HG03469 (cell line): ENCODE data around the gene IFI44L.

Source experiments
- ATAC-seq: cut with Tn5 transposase; IDR thresholded peaks from one replicate; pipeline ENCODE4 v1.9.1; 2021; ENCODE audit warnings: mild to moderate bottlenecking, moderate library complexity, moderate number of reproducible peaks; ENCODE audit not compliant: unreplicated experiment

Gene IFI44L

DNA sequence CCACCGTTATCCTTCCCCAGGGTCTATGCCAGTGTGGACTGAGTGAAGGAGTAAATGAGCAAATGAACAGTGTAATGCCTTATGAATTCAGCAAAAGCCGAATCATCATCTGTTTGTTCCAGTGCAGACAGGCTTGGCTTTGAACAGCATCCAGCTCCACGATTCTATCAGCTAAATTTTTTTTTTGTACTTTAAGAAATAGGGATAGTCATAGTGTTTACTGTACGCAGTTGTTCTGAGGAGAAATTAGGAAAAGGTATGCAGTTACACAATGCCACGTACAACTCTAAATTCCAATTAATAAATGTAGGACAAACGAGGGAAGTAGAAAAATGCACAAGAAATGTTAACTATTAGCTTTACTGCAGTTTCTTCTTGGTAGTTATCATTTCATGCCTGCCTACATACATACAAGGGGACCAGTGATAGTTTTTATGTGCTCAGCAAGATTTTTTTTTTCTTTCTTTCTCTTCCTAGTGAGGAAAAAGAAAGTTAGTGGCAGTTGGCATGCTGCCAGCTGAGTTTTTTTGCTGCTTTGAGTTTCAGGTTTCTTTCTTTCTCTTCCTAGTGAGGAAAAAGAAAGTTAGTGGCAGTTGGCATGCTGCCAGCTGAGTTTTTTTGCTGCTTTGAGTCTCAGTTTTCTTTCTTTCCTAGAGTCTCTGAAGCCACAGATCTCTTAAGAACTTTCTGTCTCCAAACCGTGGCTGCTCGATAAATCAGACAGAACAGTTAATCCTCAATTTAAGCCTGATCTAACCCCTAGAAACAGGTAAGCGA lies at the start of gene IFI44L:
IFI44L (plus strand) TSS at position 646 of the 777 bp plus-strand sequence. CDS start 7,468 bp downstream, outside the sequence.
- ATAC-seq: peak; percentile 40

DNA sequence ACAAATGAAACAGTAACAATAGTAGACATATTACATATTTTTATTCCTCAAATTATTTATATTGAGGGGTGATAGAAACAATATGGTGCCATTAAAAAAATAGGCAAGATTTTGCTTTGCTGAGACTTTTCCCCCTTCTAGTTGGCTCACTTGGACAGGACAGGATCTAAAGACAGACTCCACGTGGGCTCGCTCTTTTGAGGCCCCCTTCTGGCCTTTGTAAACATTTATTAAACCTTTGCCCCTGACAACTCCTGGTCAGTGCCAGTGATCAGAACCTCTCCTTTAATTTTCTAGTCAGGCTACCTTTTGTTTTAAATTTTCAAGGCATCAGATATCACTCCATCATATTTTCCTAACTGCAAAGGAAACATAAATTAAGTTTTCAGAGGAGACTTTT lies 49.7 kb upstream of the IFI44L start:
- no peak for ATAC-seq

GRCh38 chr1:78577257-78578100 lies 42.8 kb upstream of the IFI44L start:
- no peak for ATAC-seq

DNA sequence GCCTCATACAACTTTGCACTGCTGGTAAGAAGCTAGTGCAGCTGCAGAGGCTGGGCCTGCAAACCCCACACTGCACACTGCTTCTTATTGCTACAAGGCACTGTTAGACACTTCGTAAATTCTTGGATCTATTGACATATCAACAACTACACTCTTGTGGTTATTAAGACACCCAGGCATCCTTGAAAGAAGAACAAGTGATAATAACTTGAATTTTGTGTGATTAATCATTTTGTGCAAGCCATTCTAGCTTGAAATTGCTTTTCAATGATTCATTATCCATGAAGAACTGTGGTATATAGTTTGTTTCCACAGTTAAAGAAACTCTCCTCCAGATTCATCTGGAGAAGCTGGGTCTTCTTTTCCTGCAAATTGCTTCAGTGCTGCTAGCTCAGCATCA lies 33.7 kb upstream of the IFI44L start:
- ATAC-seq: no peak

- ATAC-seq: no peak
Observed at GRCh38 chr1:78587211-78587610, 33.0 kb upstream of the IFI44L start.

DNA sequence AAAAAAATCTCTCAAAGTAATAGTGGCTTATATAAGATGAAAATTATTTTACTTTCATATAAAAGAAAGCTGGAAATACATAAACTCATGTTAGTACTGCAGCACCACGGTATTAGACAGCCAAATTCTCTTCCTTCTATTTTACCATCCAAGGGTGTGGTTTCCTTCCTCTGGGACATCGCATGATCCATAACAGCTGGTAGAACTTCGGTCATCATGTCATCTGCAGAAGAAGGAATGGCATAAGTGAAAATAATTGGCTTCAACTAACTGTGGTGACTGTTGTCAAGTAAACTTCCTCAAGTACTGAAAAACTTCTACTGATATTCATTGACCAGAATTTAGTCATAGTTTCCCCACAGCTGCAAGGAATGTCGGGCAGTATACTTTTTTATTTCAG lies 28.3 kb upstream of the IFI44L start:
- no peak for ATAC-seq

GRCh38 chr1:78599294-78599693 lies 21.0 kb upstream of the IFI44L start:
- no peak for ATAC-seq

DNA sequence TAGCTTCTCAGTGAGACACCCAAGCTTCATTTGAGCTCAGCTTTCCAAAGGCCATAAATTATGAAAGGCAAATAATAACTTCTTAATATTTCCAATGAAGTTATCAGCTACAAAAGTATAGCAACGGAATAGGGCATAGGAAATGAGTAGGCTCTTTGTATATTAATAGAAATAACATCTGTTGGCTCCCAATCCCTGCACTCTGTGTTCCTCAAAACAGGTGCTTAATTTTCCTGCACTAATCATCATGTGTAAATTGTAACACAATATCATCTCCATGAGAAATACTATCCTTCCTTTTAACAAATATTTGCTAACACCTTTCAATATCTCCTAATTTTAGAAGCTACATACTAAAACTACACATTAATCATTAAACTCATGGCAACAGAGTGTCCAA lies 19.2 kb upstream of the IFI44L start:
- ATAC-seq: no peak

DNA sequence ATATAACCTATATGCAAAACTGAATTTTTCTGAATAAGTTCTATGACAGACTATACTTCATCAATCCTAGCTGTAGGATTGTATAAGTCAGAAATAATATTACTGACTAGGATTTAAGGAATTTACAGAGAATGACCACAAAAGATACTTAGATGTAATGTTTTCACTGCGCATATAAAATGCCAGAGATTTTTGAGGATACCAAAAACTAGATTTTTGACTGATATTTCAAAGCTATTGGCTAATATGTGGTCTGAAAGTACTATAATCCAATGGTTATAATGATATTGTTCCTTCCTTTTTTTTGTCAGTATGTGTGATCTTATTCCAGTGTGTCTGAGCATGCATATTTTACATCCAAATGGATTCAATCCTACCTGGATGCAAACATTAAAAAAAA lies 17.0 kb upstream of the IFI44L start:
- ATAC-seq: no peak

GRCh38 chr1:78604643-78605042 lies 15.6 kb upstream of the IFI44L start:
- ATAC-seq: no peak

GRCh38 chr1:78606274-78606673 lies 14.0 kb upstream of the IFI44L start:
- no peak for ATAC-seq

- ATAC-seq: no peak
Observed at GRCh38 chr1:78607334-78607927, 12.8 kb upstream of the IFI44L start.

- ATAC-seq: no peak
Observed at GRCh38 chr1:78607944-78608343, 12.3 kb upstream of the IFI44L start.

GRCh38 chr1:78617615-78618026 lies 2.6 kb upstream of the IFI44L start:
- ATAC-seq: peak; percentile 34

GRCh38 chr1:78619032-78619431 lies 1.2 kb upstream of the IFI44L start:
- no peak for ATAC-seq

- no peak for ATAC-seq
Observed at GRCh38 chr1:78619446-78619802, 824 bp upstream of the IFI44L start.

DNA sequence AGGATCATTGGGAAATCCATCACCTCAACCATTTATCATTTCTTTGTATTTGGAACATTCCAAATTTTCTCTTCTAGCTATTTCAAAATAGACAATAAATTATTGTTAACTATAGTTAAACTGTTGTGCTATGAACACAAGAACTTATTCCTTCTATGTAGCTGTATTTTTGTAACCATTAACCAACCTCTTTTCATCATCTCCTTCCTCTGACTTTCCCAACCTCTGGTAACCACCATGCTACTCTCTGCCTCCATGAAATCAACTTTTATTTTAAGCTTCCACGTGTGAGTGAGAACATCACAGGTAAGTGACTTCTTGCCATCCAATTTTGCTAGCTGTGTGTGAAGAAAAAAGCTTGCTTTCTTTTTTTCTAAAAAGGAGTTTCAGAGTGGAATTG lies 418 bp downstream of the IFI44L start:
- no peak for ATAC-seq

GRCh38 chr1:78622548-78622947 lies 2.3 kb downstream of the IFI44L start:
- ATAC-seq: no peak

DNA sequence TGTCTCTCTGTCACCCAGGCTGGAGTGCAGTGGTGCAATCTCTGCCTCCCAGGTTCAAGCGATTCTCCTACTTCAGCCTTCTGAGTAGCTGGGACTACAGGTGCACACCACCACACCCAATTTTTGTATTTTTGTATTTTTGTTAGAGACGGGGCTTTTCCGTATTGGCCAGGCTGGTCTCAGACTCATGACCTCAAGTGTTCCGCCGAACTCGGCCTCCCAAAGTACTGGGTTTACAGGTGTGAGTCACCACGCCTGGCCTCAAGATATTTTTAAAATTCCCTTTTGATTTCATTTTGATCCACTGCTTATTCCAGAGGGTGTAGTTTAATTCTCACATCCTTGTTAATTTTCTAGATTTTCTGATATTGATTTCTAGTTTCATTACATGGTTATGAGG lies 3.8 kb downstream of the IFI44L start:
- no peak for ATAC-seq

- ATAC-seq: no peak
Observed at GRCh38 chr1:78627321-78627720, 7.1 kb downstream of the IFI44L start.

DNA sequence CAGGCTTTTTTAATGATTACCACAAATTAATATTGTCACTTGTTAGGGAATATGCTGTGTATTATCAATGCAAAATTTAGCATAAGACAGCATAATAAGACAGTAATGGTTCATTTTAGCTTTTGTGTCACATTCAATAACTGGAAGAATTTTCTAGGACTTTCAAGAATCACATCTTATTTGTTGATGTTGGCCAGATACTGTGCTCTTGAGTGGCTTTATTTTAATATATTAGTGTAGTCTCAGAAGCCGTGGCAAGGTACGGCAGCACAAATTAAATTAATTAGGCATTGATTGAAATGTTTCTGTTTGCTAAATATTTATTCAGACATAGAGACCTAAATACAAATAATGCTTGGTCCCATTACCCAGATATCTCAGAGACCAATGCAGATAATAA lies 10.4 kb downstream of the IFI44L start:
- no peak for ATAC-seq

DNA sequence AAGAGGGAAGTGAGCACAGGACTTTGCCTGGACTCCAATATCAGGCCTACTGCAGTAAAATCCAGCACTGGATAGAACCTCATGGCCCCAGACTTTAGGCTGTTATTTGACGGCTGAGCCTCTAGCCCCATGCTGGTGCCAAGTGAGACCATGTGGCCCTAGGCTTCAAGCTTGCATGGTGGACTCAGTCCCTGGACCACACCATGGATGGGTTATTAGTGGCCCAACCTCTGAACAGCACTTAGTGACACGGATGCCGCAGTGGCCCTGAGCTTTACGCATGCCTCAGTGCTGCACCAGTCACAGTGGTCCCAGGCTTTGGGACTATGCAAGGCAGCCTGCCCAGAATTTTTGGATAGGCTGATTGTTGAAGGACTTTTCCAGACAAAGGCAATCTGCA lies 13.0 kb downstream of the IFI44L start:
- no peak for ATAC-seq
